Activated naive CD8-positive, alpha-beta T cell treated with anti-CD3 and anti-CD28 coated beads, Interleukin-2, amount 50 U/mL, for 16 hours (primary cell): Measurements from ENCODE around the gene KRTAP25-1.

Source experiments
- DNase-seq: peaks from one replicate; pipeline ENCODE4 v3.0.0-alpha.2; 2020; ENCODE audit warnings: low read depth, low spot score

Gene KRTAP25-1, protein sequence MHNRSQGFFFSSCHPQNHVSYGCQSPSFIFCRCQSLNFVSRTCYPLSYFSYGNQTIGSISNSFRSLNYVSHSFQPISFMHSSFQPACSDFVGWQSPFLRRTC

GRCh38 chr21:30289215-30289614 is at the start of gene KRTAP25-1:
Gene KRTAP25-1 (minus strand): TSS chr21:30289514. CDS start chr21:30289490, 24 bp downstream.
- no peak for DNase-seq

- no peak for DNase-seq
Measured at GRCh38 chr21:30338717-30339116, 49.4 kb upstream of the KRTAP25-1 start.

DNA sequence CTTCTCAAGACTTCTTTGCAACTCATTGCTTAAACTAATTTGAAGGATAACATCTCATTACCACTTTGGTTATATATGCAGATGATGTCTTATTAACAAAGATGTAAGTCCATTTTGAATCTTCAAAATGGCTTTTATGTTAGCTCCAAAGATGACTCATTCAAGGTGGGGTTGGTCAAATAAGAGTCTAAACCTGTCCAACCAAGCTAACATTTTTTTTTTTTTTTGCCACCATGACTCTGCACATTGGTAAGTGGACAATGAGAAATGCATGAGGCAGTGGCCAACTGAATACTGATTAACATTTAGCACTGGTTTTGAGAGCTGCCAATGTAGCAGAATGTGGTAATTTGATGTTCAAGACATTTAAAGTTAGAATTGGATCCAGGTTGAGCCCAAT is 48.5 kb upstream of the KRTAP25-1 start:
- no peak for DNase-seq

DNA sequence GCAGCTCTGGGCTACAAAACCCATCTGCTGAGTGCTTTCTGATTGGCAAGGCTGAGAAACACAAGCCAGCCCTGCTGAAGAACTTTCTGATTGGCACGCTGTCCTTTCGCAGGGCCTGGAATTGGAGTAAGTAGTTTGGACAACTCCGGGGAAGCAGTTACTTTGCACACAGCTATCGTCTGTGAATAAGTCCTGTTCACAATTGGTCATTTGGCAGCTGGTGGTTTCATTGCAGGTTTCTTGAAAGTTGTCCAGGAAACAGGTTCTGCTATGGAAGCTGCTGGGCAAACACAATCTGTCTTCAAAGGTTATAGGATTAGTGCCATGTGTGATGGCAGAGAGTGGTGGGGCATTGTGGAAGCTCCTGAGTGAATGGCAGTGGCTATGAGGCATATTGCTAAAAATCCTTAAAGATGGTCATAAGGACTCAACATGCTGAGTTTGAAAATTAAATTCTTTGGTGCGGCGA is 48.0 kb upstream of the KRTAP25-1 start, which contains the start of gene KRTAP27-1:
KRTAP27-1 (minus strand) TSS at position 419 of the 469 bp plus-strand sequence; CDS start at position 393, 26 bp downstream.
- no peak for DNase-seq

DNA sequence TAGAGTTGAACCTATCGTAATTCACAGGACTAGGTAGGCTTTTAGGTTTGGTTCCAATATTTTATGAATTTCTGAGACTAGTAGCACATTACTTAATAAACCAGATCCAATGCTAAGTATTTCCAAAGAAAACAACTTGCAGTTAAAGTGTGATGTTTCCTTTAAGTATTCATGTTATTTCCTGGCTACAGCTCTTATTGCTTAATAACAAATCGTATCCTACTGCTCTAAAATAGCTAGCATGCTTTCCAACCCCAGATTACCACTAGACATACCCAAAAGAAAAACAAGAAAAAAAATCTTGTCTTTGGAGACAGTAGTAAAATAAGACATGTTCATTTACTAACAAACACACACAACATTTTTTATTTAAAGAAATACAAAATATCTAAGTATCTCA is 47.3 kb upstream of the KRTAP25-1 start:
- DNase-seq: no peak

DNA sequence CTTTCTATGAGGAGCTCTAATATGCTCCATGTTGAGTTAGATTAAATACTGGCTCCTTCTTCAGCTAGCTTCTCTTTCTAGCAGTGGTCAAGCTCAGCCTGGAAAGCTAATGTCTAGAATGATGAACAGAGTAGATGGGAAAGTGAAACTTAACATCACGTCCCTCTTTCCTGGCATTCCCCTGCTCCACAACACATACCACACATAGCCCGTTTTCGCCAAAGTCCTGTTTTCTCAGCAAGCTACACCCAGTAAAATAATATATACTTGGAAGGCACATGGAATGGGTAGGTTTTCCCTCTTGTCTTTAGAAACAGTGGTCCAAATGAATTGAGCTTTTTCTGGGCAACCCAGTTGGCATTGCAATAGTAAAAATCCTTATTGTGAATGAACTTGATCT is 44.4 kb upstream of the KRTAP25-1 start:
- DNase-seq: no peak

- DNase-seq: no peak
Measured at GRCh38 chr21:30332681-30333080, 43.4 kb upstream of the KRTAP25-1 start.

GRCh38 chr21:30329203-30329875 is 40.0 kb upstream of the KRTAP25-1 start:
- no peak for DNase-seq

GRCh38 chr21:30326390-30326789 is 37.1 kb upstream of the KRTAP25-1 start:
- DNase-seq: no peak

DNA sequence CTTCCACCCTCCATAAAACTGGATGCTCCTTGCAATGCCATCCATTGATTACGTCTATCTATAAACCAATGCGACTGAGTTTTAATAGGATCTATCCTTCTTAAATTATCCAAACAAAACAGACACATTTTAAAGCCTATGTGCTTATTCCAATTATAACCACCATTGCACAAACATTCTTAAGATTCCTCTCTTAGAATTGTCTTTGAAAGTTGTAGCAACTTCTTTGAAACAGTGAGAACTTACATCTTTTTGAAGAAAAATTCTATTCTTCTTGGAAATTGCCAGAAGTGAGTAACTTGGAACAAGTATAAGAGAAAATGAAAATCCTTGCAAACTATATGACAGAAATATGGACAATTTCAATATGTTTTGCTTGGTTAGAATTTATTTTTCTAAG is 30.9 kb upstream of the KRTAP25-1 start, which contains the start of gene KRTAP26-1:
KRTAP26-1 (minus strand) TSS at position 101 of the 400 bp plus-strand sequence. CDS start 280 bp downstream, outside the sequence.
- DNase-seq: no peak

GRCh38 chr21:30315701-30316100 is 26.4 kb upstream of the KRTAP25-1 start:
- DNase-seq: no peak

DNA sequence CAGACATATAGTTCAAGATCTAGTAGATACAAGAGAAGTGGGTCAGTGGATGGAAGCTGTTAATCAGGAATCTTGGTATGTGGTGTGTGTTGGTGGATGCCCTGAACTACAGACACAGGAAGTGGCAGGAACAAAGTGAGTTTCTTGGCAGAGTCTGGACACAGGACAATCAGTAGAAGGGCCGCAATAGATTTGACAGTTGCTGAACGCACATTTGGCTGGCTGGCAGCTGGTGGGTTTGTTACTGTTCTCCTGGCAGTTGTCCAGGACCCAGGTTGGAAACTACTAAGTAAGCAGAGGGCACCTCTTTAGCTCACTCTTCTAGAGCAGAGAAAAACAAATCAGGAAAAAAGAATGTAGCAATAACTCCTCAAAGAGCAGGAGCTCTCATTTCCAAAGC is 17.6 kb upstream of the KRTAP25-1 start:
- DNase-seq: no peak

GRCh38 chr21:30305136-30305535 is 15.8 kb upstream of the KRTAP25-1 start:
- DNase-seq: no peak

DNA sequence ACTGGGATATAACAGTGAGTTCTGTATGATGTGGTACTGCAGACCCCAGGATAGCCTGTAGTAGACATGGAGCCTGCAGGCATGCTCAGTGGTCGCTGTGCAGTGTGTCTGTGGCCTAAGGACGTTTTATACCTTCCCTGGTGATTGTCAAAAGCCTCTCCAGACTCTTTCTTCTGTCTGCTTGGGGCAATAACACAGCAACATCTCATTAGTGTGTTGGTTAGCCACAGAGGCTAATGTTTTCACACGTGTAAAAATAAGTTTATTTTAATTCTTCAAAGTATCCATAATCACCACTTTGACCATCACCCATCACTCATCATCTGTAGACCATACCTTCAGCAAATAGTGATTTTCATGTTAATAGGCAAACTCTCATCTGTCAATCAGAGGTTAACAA is 6.5 kb downstream of the KRTAP25-1 start, which contains the start of gene KRTAP24-1:
KRTAP24-1 (minus strand) TSS at position 101 of the 400 bp plus-strand sequence; CDS start at position 83, 18 bp downstream.
- DNase-seq: no peak

- DNase-seq: no peak
Measured at GRCh38 chr21:30271611-30272010, 17.7 kb downstream of the KRTAP25-1 start.

- no peak for DNase-seq
Measured at GRCh38 chr21:30271156-30271555, 18.2 kb downstream of the KRTAP25-1 start.

GRCh38 chr21:30269803-30270530 is 19.3 kb downstream of the KRTAP25-1 start:
- DNase-seq: no peak

DNA sequence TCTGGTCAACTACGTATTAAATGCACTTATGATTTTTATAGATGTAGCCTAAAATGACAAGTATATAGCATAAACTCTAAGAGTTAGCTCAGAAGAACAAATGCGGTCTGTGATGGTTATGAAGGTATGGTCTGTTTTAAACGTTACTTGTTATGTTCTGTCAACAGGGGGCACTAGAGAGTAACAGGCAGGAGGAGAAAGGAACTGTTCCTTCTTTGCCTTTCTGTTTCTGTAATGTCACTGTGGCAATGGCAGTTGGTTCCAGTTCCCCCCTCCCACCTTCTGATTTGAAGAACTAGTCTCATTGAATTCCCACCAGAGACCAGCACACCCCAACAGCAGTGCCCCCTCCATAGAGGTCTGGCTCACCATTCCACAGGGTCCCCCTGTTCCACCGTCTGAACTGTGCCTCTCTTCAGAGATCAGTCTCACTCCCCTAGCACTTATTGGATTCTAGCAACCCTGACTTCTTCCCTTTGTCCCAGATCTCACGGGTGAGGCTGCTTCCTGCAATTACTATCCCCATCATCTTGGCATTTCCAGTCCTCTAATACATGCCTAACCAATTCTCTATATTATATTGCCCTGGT is 20.6 kb downstream of the KRTAP25-1 start:
- no peak for DNase-seq

DNA sequence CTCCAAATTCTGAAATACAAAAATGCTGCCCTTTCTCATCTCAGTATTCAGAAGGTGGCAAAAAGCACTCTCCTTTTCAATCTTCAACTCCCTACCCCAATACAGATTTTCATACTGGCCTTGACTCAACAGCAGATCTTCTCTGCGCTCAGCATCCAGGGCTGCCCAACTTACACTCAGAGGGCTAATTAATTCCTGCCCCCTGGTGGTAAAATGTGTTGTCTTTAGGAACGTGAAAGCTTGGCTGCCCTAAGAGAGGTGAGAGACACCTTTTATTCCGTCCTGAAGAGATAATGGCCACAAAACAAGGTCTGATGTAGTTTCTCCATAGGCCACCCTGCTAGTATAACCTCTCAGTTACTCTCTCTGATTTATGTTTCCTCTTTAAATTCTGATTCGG is 31.5 kb downstream of the KRTAP25-1 start:
- DNase-seq: no peak

GRCh38 chr21:30256100-30256499 is 33.2 kb downstream of the KRTAP25-1 start:
- DNase-seq: no peak

- no peak for DNase-seq
Measured at GRCh38 chr21:30255679-30256078, 33.6 kb downstream of the KRTAP25-1 start.

DNA sequence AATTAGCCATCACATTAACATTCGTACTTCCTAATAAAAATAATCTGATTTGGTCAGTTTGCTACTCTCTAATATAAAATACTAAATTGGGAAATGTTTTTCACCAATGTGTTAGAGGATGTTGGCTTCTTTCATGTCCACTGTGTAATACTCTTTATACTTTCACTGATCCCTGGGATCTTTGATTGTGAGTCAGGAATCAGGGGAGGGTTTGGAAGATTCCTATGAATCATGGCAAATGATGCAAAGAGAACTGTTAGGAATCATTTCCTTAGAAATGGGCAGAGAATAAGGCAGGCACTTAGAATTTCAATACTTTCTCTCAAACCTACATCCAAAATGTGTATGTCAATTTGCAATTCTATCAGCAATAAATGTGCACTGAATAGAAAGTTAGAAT is 37.5 kb downstream of the KRTAP25-1 start:
- no peak for DNase-seq
